Activated T-helper 17 cell treated with anti-CD3 and anti-CD28 coated beads, Interleukin-2, amount 50 U/mL, for 72 hours (primary cell): Measurements from ENCODE around the gene GZMM. TPM values are rescaled to one million over a fixed set of nuclear protein-coding genes. Genes with fewer than 3 reads are reported as not detected.

Experiments used
- ATAC-seq: fragments of 150-1000 bp; cut with Tn5 transposase; replicated peaks from 2 replicates; pipeline ENCODE4 v1.10.0; 2021; ENCODE audit warnings: mild to moderate bottlenecking, moderate library complexity
- H3K27ac Mint-ChIP-seq: one replicate; pipeline ENCODE4 v1.8.0; 2022; ENCODE audit warnings: mixed read lengths
- H3K27me3 Mint-ChIP-seq: one replicate; pipeline ENCODE4 v1.8.0; 2022; ENCODE audit warnings: mixed read lengths
- H3K36me3 Mint-ChIP-seq: one replicate; pipeline ENCODE4 v1.8.0; 2022; ENCODE audit warnings: low read depth, mild to moderate bottlenecking, mixed read lengths
- H3K4me1 Mint-ChIP-seq: one replicate; pipeline ENCODE4 v1.8.0; 2022; ENCODE audit warnings: mixed read lengths
- H3K4me3 Mint-ChIP-seq: one replicate; pipeline ENCODE4 v1.8.0; 2022; ENCODE audit warnings: mild to moderate bottlenecking, mixed read lengths
- H3K9me3 Mint-ChIP-seq: one replicate; pipeline ENCODE4 v1.8.0; 2022; ENCODE audit warnings: mixed read lengths
- total RNA-seq, 2 donors: library from RNA; stranded (reverse); gene quantifications; one replicate each; pipeline ENCODE4 v1.2.3, GENCODE V29; 2022

Gene GZMM
- total RNA-seq, result 10 to 100 TPM; 30.5 to 31.3 TPM

- Mint-ChIP-seq H3K27ac (peak within 1 kb of the TSS; percentile 82), H3K4me3 (peak within 1 kb of the TSS; percentile 78), H3K36me3 (peaks cover 6% of the 10 kb centered on the region), H3K9me3 (no peaks in the 10 kb centered on the region), H3K27me3 (no peaks in the 10 kb centered on the region), H3K4me1 (peaks cover 5% of the 10 kb centered on the region)
- ATAC-seq, result peak; percentile 97
Observed at GRCh38 chr19:543910-544608, at the start of gene GZMM. GZMM (plus strand) TSS chr19:544053; CDS start chr19:544072, 19 bp downstream.

DNA sequence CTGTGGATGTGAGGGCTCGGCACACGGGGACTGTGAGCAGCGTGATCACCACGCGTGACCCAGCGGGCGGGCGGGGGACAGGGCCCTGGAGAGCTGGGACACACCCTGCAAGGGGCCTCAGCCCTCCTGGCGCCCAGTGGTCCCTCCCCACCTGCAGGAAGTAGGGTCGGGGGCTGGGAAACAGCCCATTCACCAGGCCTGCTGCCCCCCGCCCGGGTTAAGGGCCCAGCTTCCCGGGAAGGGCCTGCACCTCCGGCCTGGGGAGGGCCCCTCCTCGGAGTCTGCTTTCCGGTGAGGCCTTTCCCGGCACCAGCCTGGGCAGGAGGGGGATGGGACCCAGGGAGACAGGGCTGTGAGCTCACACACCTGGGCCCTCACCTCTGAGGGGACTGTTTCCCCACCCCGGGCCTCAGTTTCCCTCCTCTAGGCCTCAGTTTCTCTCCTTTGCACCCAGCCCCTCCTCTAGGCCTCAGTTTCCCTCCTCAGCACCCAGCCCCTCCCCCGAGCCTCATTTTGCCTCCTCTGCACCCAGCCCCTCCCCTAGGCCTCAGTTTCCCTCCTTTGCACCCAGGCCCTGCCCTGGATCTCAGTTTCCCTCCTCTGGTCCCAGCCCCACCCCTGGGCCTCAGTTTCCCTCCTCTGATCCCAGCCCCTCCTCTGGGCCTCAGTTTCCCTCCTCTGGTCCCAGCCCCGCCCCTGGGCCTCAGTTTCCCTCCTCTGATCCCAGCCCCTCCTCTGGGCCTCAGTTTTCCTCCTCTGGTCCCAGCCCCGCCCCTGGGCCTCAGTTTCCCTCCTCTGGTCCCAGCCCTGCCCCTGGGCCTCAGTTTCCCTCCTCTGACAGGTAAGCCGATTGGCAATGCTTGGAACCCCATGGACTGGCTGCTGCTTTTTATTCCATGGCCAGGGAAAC lies 49.4 kb upstream of the GZMM start:
- Mint-ChIP-seq H3K27ac (peak overlapping the region; percentile 20), H3K9me3 (no peaks in the 10 kb centered on the region), H3K27me3 (peaks cover 8% of the 10 kb centered on the region), H3K36me3 (no peaks in the 10 kb centered on the region), H3K4me1 (no peaks in the 10 kb centered on the region), H3K4me3 (no peak overlapping the region)
- ATAC-seq, result no peak

- no peak overlapping the region for H3K27ac Mint-ChIP-seq
- H3K36me3 Mint-ChIP-seq, result no peaks in the 10 kb centered on the region
- peaks cover 10% of the 10 kb centered on the region for H3K27me3 Mint-ChIP-seq
- no peaks in the 10 kb centered on the region for H3K9me3 Mint-ChIP-seq
- ATAC-seq, result no peak
- H3K4me1 Mint-ChIP-seq, result no peaks in the 10 kb centered on the region
- no peak overlapping the region for H3K4me3 Mint-ChIP-seq
Observed at GRCh38 chr19:495081-495401, 48.8 kb upstream of the GZMM start.

DNA sequence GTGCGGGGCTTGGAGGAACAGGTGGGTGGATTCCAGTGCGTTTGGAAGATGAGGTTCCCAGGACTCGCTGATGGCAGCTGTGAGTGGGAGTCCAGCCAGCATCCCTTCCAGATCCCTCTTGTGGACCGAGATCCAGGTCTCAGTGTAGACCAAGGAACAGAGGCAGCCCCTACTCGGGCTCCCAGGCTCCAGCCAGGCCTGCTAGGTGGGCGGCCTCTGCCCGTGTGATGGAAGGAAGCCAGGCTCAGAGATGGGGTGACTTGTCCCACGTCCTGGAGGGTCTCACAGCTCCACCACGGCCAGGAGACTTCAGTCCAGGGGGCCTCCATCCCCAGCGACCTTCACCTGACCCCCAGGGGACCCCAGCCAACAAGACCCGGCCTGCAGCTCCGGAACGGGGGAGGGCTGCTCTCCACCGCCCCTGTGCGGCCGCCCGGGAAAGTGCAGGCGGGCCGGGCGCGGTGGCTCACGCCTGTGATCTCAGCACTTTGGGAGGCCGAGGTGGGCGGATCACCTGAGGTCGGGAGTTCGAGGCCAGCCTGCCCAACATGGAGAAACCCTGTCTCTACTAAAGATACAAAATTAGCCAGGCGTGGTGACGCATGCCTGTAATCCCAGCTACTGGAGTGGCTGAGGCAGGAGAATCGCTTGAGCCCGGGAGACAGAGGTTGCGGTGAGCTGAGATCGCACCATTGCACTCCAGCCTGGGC lies 48.3 kb upstream of the GZMM start:
- no peaks in the 10 kb centered on the region for H3K36me3 Mint-ChIP-seq
- peaks cover 10% of the 10 kb centered on the region for H3K27me3 Mint-ChIP-seq
- H3K4me1 Mint-ChIP-seq, result no peaks in the 10 kb centered on the region
- no peak overlapping the region for H3K4me3 Mint-ChIP-seq
- ATAC-seq, result peak; percentile 44
- no peak overlapping the region for H3K27ac Mint-ChIP-seq
- H3K9me3 Mint-ChIP-seq, result no peaks in the 10 kb centered on the region

DNA sequence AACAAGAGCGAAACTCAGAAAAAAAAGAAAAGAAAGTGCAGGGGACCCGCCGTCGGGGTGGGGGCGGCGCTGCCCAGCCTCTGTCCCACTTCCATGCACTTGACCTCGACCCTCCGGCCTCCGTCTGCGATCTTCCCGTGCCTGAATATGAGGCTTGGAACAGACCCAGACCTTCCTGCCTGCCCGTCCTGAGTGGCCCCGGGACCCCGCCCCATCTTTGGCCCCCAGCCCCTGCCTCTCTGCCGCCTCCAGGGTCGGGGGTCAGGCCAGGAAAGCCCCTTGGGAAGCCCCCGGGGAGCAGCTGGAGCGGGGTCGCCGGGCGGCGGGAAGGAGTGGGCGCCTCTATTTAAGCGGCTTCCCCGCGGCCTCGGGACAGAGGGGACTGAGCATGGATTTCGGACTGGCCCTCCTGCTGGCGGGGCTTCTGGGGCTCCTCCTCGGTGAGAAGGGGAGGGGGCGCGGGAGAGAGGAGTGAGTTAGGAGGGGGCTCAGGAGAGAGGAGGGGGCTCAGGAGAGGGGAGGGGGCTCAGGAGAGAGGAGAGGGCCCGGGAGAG lies 47.7 kb upstream of the GZMM start, which contains the start of gene MADCAM1:
MADCAM1 (plus strand) TSS at position 375 of the 554 bp plus-strand sequence; CDS start at position 389, 14 bp downstream.
- peaks cover 10% of the 10 kb centered on the region for H3K27me3 Mint-ChIP-seq
- no peak for ATAC-seq
- H3K27ac Mint-ChIP-seq, result no peak within 1 kb of the TSS
- H3K4me3 Mint-ChIP-seq, result no peak within 1 kb of the TSS
- H3K9me3 Mint-ChIP-seq, result no peaks in the 10 kb centered on the region
- H3K4me1 Mint-ChIP-seq, result no peaks in the 10 kb centered on the region
- no peaks in the 10 kb centered on the region for H3K36me3 Mint-ChIP-seq

GRCh38 chr19:496986-497385 lies 46.9 kb upstream of the GZMM start:
- no peaks in the 10 kb centered on the region for H3K4me1 Mint-ChIP-seq
- no peak overlapping the region for H3K4me3 Mint-ChIP-seq
- peaks cover 10% of the 10 kb centered on the region for H3K27me3 Mint-ChIP-seq
- no peak overlapping the region for H3K27ac Mint-ChIP-seq
- no peaks in the 10 kb centered on the region for H3K9me3 Mint-ChIP-seq
- no peak for ATAC-seq
- H3K36me3 Mint-ChIP-seq, result no peaks in the 10 kb centered on the region

GRCh38 chr19:497491-497868 lies 46.4 kb upstream of the GZMM start:
- ATAC-seq, result no peak
- Mint-ChIP-seq H3K9me3 (no peaks in the 10 kb centered on the region), H3K27me3 (peaks cover 10% of the 10 kb centered on the region), H3K36me3 (no peaks in the 10 kb centered on the region), H3K4me3 (no peak overlapping the region), H3K27ac (no peak overlapping the region), H3K4me1 (no peaks in the 10 kb centered on the region)

- peak; percentile 43 for ATAC-seq
- no peaks in the 10 kb centered on the region for H3K4me1 Mint-ChIP-seq
- H3K4me3 Mint-ChIP-seq, result no peak overlapping the region
- H3K9me3 Mint-ChIP-seq, result no peaks in the 10 kb centered on the region
- peaks cover 10% of the 10 kb centered on the region for H3K27me3 Mint-ChIP-seq
- no peaks in the 10 kb centered on the region for H3K36me3 Mint-ChIP-seq
- H3K27ac Mint-ChIP-seq, result no peak overlapping the region
Observed at GRCh38 chr19:497869-498510, 45.9 kb upstream of the GZMM start.

DNA sequence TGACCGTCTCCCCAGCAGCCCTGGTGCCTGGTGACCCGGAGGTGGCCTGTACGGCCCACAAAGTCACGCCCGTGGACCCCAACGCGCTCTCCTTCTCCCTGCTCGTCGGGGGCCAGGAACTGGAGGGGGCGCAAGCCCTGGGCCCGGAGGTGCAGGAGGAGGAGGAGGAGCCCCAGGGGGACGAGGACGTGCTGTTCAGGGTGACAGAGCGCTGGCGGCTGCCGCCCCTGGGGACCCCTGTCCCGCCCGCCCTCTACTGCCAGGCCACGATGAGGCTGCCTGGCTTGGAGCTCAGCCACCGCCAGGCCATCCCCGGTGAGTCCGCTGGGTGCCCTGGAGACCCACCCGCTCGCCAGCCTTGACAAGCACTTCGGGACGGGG lies 45.4 kb upstream of the GZMM start:
- Mint-ChIP-seq H3K36me3 (no peaks in the 10 kb centered on the region), H3K27ac (no peak overlapping the region), H3K4me3 (no peak overlapping the region), H3K9me3 (no peaks in the 10 kb centered on the region), H3K4me1 (no peaks in the 10 kb centered on the region), H3K27me3 (peaks cover 10% of the 10 kb centered on the region)
- no peak for ATAC-seq

DNA sequence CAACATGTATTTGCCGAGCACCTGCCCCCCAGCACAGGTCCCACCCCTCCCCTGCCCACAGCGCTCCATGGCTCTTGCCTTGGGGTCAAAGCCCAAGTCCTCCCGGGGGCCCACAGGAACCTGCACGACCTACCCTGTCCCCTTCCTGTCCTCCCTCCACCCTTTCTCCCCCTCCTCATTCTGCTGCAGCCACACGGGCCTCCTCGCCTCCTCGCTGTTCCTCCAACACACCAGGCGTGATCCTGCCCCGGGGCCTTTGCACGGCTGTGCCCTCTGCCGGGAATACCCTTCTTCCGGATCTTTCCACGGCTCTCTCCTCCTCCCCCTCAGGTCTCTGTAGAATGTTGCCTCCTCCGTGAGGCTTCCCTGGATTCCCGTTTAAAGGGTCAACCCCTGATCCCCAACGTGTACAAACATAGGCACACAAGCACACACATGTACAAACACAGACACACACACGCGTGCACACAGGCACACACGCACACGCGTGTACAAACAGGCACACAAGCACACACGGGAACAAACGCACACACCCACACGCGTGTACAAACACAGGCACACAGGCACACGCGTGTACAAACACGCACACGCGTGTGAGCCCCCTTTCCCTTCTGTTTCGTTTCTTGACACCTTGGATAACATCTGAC lies 44.8 kb upstream of the GZMM start:
- H3K4me3 Mint-ChIP-seq, result no peak overlapping the region
- H3K9me3 Mint-ChIP-seq, result no peaks in the 10 kb centered on the region
- peaks cover 10% of the 10 kb centered on the region for H3K27me3 Mint-ChIP-seq
- no peak for ATAC-seq
- no peaks in the 10 kb centered on the region for H3K4me1 Mint-ChIP-seq
- H3K27ac Mint-ChIP-seq, result no peak overlapping the region
- no peaks in the 10 kb centered on the region for H3K36me3 Mint-ChIP-seq

DNA sequence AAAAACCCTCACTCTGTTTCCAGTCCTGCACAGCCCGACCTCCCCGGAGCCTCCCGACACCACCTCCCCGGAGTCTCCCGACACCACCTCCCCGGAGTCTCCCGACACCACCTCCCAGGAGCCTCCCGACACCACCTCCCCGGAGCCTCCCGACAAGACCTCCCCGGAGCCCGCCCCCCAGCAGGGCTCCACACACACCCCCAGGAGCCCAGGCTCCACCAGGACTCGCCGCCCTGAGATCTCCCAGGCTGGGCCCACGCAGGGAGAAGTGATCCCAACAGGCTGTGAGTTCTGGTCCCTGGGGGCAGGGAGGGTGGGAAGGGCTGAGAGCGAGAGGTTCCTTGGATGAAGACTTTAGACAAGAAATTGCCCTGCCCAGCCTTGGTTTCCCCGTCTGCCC lies 42.2 kb upstream of the GZMM start:
- no peak for ATAC-seq
- Mint-ChIP-seq H3K27me3 (peaks cover 10% of the 10 kb centered on the region), H3K4me3 (no peak overlapping the region), H3K9me3 (no peaks in the 10 kb centered on the region), H3K27ac (no peak overlapping the region), H3K36me3 (peaks cover under 1% of the 10 kb centered on the region), H3K4me1 (peaks cover 3% of the 10 kb centered on the region)

DNA sequence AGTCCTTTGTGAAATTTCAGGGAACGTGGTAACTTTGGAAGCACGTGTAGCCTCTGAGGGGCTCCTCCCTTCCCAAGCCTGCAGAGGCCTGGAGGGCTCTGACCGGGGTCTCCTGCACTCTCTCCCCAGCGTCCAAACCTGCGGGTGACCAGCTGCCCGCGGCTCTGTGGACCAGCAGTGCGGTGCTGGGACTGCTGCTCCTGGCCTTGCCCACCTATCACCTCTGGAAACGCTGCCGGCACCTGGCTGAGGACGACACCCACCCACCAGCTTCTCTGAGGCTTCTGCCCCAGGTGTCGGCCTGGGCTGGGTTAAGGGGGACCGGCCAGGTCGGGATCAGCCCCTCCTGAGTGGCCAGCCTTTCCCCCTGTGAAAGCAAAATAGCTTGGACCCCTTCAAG lies 39.2 kb upstream of the GZMM start:
- ATAC-seq, result no peak
- H3K4me3 Mint-ChIP-seq, result no peak overlapping the region
- H3K36me3 Mint-ChIP-seq, result peaks cover 8% of the 10 kb centered on the region
- H3K4me1 Mint-ChIP-seq, result peaks cover 14% of the 10 kb centered on the region
- no peak overlapping the region for H3K27ac Mint-ChIP-seq
- H3K9me3 Mint-ChIP-seq, result no peaks in the 10 kb centered on the region
- no peaks in the 10 kb centered on the region for H3K27me3 Mint-ChIP-seq

DNA sequence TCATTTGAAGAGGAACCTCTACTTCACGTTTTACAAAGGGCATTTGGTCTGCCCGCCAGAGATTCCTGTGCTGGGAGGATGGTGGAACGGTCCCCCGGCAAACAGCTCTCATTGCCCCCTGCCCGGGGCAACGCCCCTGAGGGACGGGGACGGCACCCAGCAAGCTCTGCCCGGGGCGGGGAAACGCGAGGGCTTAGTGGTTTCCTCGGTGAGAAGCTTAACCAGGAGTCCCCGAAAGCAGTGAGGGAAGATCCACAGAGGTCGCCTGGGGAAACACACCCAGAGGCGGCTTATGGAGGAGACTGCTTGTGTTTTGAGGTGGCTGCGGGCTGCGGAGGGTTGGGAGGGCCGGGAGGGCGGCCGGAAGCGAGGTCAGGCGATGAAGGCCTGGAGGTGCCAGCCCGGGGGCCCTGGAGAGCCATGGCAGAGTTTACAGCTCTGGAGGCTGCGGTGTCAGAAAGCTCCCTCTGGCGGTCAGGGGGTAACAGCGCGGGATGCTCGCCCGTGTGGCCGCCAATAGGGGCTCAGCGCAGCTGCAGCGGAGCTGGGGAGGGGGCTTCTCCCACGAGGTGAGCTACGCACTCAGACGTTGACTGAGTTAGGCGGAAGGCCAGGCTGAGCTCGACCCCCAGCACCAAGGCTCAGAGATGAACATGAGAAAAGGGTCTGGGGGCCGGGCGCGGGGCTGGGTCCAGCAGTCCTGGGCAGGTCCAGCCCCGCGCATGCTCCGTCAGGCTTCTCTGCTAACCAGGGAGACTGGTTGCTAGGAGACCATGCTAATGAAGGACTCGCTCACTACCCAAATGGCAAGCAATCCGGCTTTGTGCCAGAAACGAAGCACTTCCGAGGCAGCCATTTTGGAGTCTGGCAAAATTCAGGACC lies 37.2 kb upstream of the GZMM start:
- Mint-ChIP-seq H3K27ac (peak overlapping the region; percentile 99), H3K27me3 (no peaks in the 10 kb centered on the region), H3K4me1 (peaks cover 22% of the 10 kb centered on the region), H3K36me3 (peaks cover 14% of the 10 kb centered on the region), H3K4me3 (peak overlapping the region; percentile 87), H3K9me3 (no peaks in the 10 kb centered on the region)
- peak; percentile 77 for ATAC-seq
